Activated T-helper 2 cell treated with anti-CD3 and anti-CD28 coated beads, Interferon-gamma antibody, Interleukin-2, Interleukin-4, amounts not matched to agents 10 μg/mL and 5 μg/mL and 100 μg/mL, durations not matched to agents 14 hours and 24 hours and 36 hours (primary cell): Measurements from ENCODE around the gene C6orf62. TPM values are rescaled to one million over a fixed set of nuclear protein-coding genes. Genes with fewer than 3 reads are reported as not detected.
"Not testable (repeated sequence)": the region's sequence is repeated elsewhere in the genome, so short reads cannot be mapped to it uniquely, and the experiment has no call there.

Experiments used
- DNase-seq: peaks from one replicate; pipeline ENCODE4 v3.0.0; 2021; ENCODE audit warnings: low spot score
- H3K27ac Mint-ChIP-seq: one replicate; pipeline ENCODE4 v1.8.0; 2021; ENCODE audit warnings: mixed read lengths
- H3K27me3 Mint-ChIP-seq: one replicate; pipeline ENCODE4 v1.8.0; 2021; ENCODE audit warnings: low read depth, mixed read lengths
- H3K36me3 Mint-ChIP-seq: one replicate; pipeline ENCODE4 v1.8.0; 2021; ENCODE audit warnings: low read depth, mixed read lengths
- H3K4me1 Mint-ChIP-seq: one replicate; pipeline ENCODE4 v1.8.0; 2021; ENCODE audit warnings: low read depth, mixed read lengths
- H3K4me3 Mint-ChIP-seq: one replicate; pipeline ENCODE4 v1.8.0; 2021; ENCODE audit warnings: low read depth, mild to moderate bottlenecking, moderate library complexity, mixed read lengths
- H3K9me3 Mint-ChIP-seq: one replicate; pipeline ENCODE4 v1.8.0; 2021; ENCODE audit warnings: mixed read lengths
- intact Hi-C: fragments of 100-400 bp; cut with micrococcal nuclease; formaldehyde crosslinking; loops from one replicate; pipeline ENCODE4 v1.15.1; 2023
- total RNA-seq: library from RNA; stranded (reverse); gene quantifications from 2 replicates; pipeline ENCODE4 v1.2.3, GENCODE V29; 2022

Gene C6orf62
- total RNA-seq, 1 donor from 2014 or later = 122 TPM

GRCh38 chr6:24708612-24709011 is 10.3 kb downstream of the C6orf62 start:
- Mint-ChIP-seq H3K4me3 (no peak overlapping the region), H3K4me1 (peaks cover 24% of the 10 kb centered on the region), H3K9me3 (no peaks in the 10 kb centered on the region), H3K27me3 (no peaks in the 10 kb centered on the region), H3K27ac (no peak overlapping the region), H3K36me3 (peaks cover 86% of the 10 kb centered on the region)
- DNase-seq = no peak
- intact Hi-C loops = no loop called here

GRCh38 chr6:24704468-24704867 is 14.5 kb downstream of the C6orf62 start:
- H3K4me1 Mint-ChIP-seq = peaks cover 16% of the 10 kb centered on the region
- no peaks in the 10 kb centered on the region for H3K9me3 Mint-ChIP-seq
- no peak for DNase-seq
- H3K36me3 Mint-ChIP-seq = peaks cover 86% of the 10 kb centered on the region
- no peak overlapping the region for H3K4me3 Mint-ChIP-seq
- no peaks in the 10 kb centered on the region for H3K27me3 Mint-ChIP-seq
- intact Hi-C loops = no loop called here
- no peak overlapping the region for H3K27ac Mint-ChIP-seq

GRCh38 chr6:24702720-24703282 is 16.2 kb downstream of the C6orf62 start:
- intact Hi-C loops = no loop called here
- peaks cover 11% of the 10 kb centered on the region for H3K4me1 Mint-ChIP-seq

GRCh38 chr6:24699521-24700359 is 19.2 kb downstream of the C6orf62 start:
- H3K4me3 Mint-ChIP-seq = no peak overlapping the region
- peaks cover 14% of the 10 kb centered on the region for H3K4me1 Mint-ChIP-seq
- peaks cover 47% of the 10 kb centered on the region for H3K36me3 Mint-ChIP-seq
- H3K27ac Mint-ChIP-seq = peak overlapping the region; percentile 60
- DNase-seq = no peak
- H3K9me3 Mint-ChIP-seq = no peaks in the 10 kb centered on the region
- intact Hi-C loops = loop anchor here (5.0 to 10.0 kb wide), 3 partner anchors 205 to 415 kb away; partner anchors contain the start of gene ALDH5A1
- H3K27me3 Mint-ChIP-seq = no peaks in the 10 kb centered on the region

More at GRCh38 chr6:24702720-24703282, 16.2 kb downstream of the C6orf62 start:
- Mint-ChIP-seq H3K27ac (no peak overlapping the region), H3K27me3 (no peaks in the 10 kb centered on the region), H3K9me3 (no peaks in the 10 kb centered on the region), H3K4me3 (no peak overlapping the region), H3K36me3 (peaks cover 75% of the 10 kb centered on the region)
- no peak for DNase-seq

- Mint-ChIP-seq H3K27me3 (no peaks in the 10 kb centered on the region), H3K27ac (peak overlapping the region; percentile 1), H3K4me1 (peaks cover 24% of the 10 kb centered on the region), H3K36me3 (peaks cover 18% of the 10 kb centered on the region), H3K4me3 (no peak overlapping the region), H3K9me3 (no peaks in the 10 kb centered on the region)
- intact Hi-C loops = loop anchor here (1.0 to 10.0 kb wide), 4 partner anchors 30 to 411 kb away; partner anchors contain the start of genes ALDH5A1 and TDP2
- DNase-seq = no peak
These were observed 22.9 kb downstream of the C6orf62 start for GRCh38 chr6:24696097-24696496.

- not testable (repeated sequence) for H3K27me3 Mint-ChIP-seq, H3K9me3 Mint-ChIP-seq, DNase-seq, H3K27ac Mint-ChIP-seq, H3K4me3 Mint-ChIP-seq
- intact Hi-C loops = loop anchor here (1.0 to 10.0 kb wide), 5 partner anchors 29 to 411 kb away; partner anchors contain the start of genes ALDH5A1 and TDP2
- Mint-ChIP-seq H3K4me1 (peaks cover 22% of the 10 kb centered on the region), H3K36me3 (peaks cover 13% of the 10 kb centered on the region)
These were observed 23.3 kb downstream of the C6orf62 start for GRCh38 chr6:24695635-24696034.

GRCh38 chr6:24694198-24694597 is 24.8 kb downstream of the C6orf62 start:
- Mint-ChIP-seq H3K9me3 (no peaks in the 10 kb centered on the region), H3K4me3 (no peak overlapping the region), H3K36me3 (peaks cover 3% of the 10 kb centered on the region), H3K4me1 (peaks cover 20% of the 10 kb centered on the region), H3K27me3 (no peaks in the 10 kb centered on the region), H3K27ac (no peak overlapping the region)
- DNase-seq = no peak
- intact Hi-C loops = loop anchor here (10.0 kb wide), 2 partner anchors 199 to 409 kb away; partner anchors contain the start of gene ALDH5A1

GRCh38 chr6:24692848-24693592 is 25.9 kb downstream of the C6orf62 start:
- H3K36me3 Mint-ChIP-seq = no peaks in the 10 kb centered on the region
- no peak for DNase-seq
- H3K9me3 Mint-ChIP-seq = no peaks in the 10 kb centered on the region
- no peak overlapping the region for H3K4me3 Mint-ChIP-seq
- no peak overlapping the region for H3K27ac Mint-ChIP-seq
- peaks cover 20% of the 10 kb centered on the region for H3K4me1 Mint-ChIP-seq
- intact Hi-C loops = loop anchor here (10.0 kb wide), 2 partner anchors 198 to 408 kb away; partner anchors contain the start of gene ALDH5A1
- no peaks in the 10 kb centered on the region for H3K27me3 Mint-ChIP-seq

- Mint-ChIP-seq H3K27me3 (no peaks in the 10 kb centered on the region), H3K36me3 (peaks cover 1% of the 10 kb centered on the region), H3K4me1 (peaks cover 20% of the 10 kb centered on the region), H3K27ac (no peak overlapping the region), H3K9me3 (no peaks in the 10 kb centered on the region), H3K4me3 (no peak overlapping the region)
- intact Hi-C loops = loop anchor here (10.0 kb wide), 2 partner anchors 198 to 408 kb away; partner anchors contain the start of gene ALDH5A1
- DNase-seq = no peak
These were observed 26.5 kb downstream of the C6orf62 start for GRCh38 chr6:24692415-24692814.

- Mint-ChIP-seq H3K4me1 (peaks cover 20% of the 10 kb centered on the region), H3K4me3 (no peak overlapping the region), H3K36me3 (peaks cover 5% of the 10 kb centered on the region), H3K27ac (peak overlapping the region; percentile 36), H3K27me3 (no peaks in the 10 kb centered on the region), H3K9me3 (no peaks in the 10 kb centered on the region)
- intact Hi-C loops = loop anchor here (10.0 kb wide), 2 partner anchors 197 to 407 kb away; partner anchors contain the start of gene ALDH5A1
- no peak for DNase-seq
These were observed 27.0 kb downstream of the C6orf62 start for GRCh38 chr6:24692003-24692402.

GRCh38 chr6:24691550-24691949 is 27.4 kb downstream of the C6orf62 start:
- intact Hi-C loops = loop anchor here (10.0 kb wide), 2 partner anchors 197 to 407 kb away; partner anchors contain the start of gene ALDH5A1
- H3K36me3 Mint-ChIP-seq = peaks cover 5% of the 10 kb centered on the region
- no peaks in the 10 kb centered on the region for H3K27me3 Mint-ChIP-seq
- no peaks in the 10 kb centered on the region for H3K9me3 Mint-ChIP-seq
- no peak for DNase-seq
- peaks cover 20% of the 10 kb centered on the region for H3K4me1 Mint-ChIP-seq
- no peak overlapping the region for H3K4me3 Mint-ChIP-seq
- no peak overlapping the region for H3K27ac Mint-ChIP-seq

- intact Hi-C loops = loop anchor here (10.0 kb wide), 2 partner anchors 196 to 406 kb away; partner anchors contain the start of gene ALDH5A1
- Mint-ChIP-seq H3K4me1 (peaks cover 15% of the 10 kb centered on the region), H3K27me3 (no peaks in the 10 kb centered on the region), H3K9me3 (no peaks in the 10 kb centered on the region), H3K4me3 (no peak overlapping the region), H3K36me3 (peaks cover 5% of the 10 kb centered on the region), H3K27ac (no peak overlapping the region)
- no peak for DNase-seq
These were observed 28.4 kb downstream of the C6orf62 start for GRCh38 chr6:24690593-24690992.
